Measurements from ENCODE around the gene BAG1.

BAG1 gene

GRCh38 chr9:33249983-33250382 is 14.5 kb downstream of the BAG1 start:
- no peak for TF ChIP-seq CTCF (IDR thresholded peaks at IDR 0.05; ENCODE audit: insufficient read depth, low read length, poor library complexity, severe bottlenecking)
- H3K36me3 ChIP-seq (ENCODE audit: control insufficient read depth, insufficient read depth, low read length) = peaks cover 11% of the 10 kb centered on the region
- H3K27me3 ChIP-seq (replicated peaks; ENCODE audit: control insufficient read depth, insufficient read depth, low read length) = no peaks in the 10 kb centered on the region
- no peak overlapping the region for H3K4me3 ChIP-seq (replicated peaks; ENCODE audit: low read depth, low read length)
- no peak for DNase-seq (ENCODE audit: extremely low read depth, insufficient read length)

GRCh38 chr9:33249087-33249658 is 15.3 kb downstream of the BAG1 start:
- no peaks in the 10 kb centered on the region for H3K27me3 ChIP-seq (replicated peaks; ENCODE audit: control insufficient read depth, insufficient read depth, low read length)
- H3K4me3 ChIP-seq (replicated peaks; ENCODE audit: low read depth, low read length) = no peak overlapping the region
- DNase-seq (ENCODE audit: extremely low read depth, insufficient read length) = peak; percentile 36
- H3K36me3 ChIP-seq (ENCODE audit: control insufficient read depth, insufficient read depth, low read length) = peaks cover 5% of the 10 kb centered on the region
- TF ChIP-seq CTCF (IDR thresholded peaks at IDR 0.05; ENCODE audit: insufficient read depth, low read length, poor library complexity, severe bottlenecking) = no peak

DNA sequence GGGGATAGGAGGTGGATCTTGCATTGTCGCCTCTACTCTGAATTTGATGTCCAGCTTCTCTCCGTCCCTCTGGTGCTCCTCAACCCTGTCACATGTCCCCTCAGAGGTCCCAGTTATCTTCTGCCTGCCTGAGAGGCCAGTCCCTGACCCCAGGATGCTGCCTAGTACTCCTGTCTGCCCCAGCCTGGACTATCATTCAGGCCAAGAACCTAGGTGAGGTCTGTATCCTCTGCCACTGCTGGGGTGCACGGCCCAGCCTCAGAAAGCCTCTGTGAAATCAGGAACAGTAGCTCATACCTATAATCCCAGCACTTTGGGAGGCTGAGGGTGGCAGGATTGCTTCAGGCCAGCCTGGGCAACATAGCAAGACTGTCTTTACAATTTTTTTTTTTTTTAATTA is 15.9 kb downstream of the BAG1 start:
- no peak for TF ChIP-seq CTCF (IDR thresholded peaks at IDR 0.05; ENCODE audit: insufficient read depth, low read length, poor library complexity, severe bottlenecking)
- DNase-seq (ENCODE audit: extremely low read depth, insufficient read length) = no peak
- Histone ChIP-seq H3K4me3 (replicated peaks; ENCODE audit: low read depth, low read length) (no peak overlapping the region), H3K27me3 (replicated peaks; ENCODE audit: control insufficient read depth, insufficient read depth, low read length) (no peaks in the 10 kb centered on the region), H3K36me3 (ENCODE audit: control insufficient read depth, insufficient read depth, low read length) (peaks cover 4% of the 10 kb centered on the region)

- Histone ChIP-seq H3K4me3 (replicated peaks; ENCODE audit: low read depth, low read length) (no peak overlapping the region), H3K27me3 (replicated peaks; ENCODE audit: control insufficient read depth, insufficient read depth, low read length) (no peaks in the 10 kb centered on the region), H3K36me3 (ENCODE audit: control insufficient read depth, insufficient read depth, low read length) (peaks cover 2% of the 10 kb centered on the region)
- no peak for TF ChIP-seq CTCF (IDR thresholded peaks at IDR 0.05; ENCODE audit: insufficient read depth, low read length, poor library complexity, severe bottlenecking)
- DNase-seq (ENCODE audit: extremely low read depth, insufficient read length) = no peak
Observed at GRCh38 chr9:33246269-33246860, 18.1 kb downstream of the BAG1 start.

- Histone ChIP-seq H3K36me3 (ENCODE audit: control insufficient read depth, insufficient read depth, low read length) (no peaks in the 10 kb centered on the region; the same call in 1 of the 2 replicates), H3K27me3 (replicated peaks; ENCODE audit: control insufficient read depth, insufficient read depth, low read length) (no peaks in the 10 kb centered on the region), H3K4me3 (replicated peaks; ENCODE audit: low read depth, low read length) (no peak overlapping the region)
- TF ChIP-seq CTCF (IDR thresholded peaks at IDR 0.05; ENCODE audit: insufficient read depth, low read length, poor library complexity, severe bottlenecking) = no peak
- DNase-seq (ENCODE audit: extremely low read depth, insufficient read length) = no peak
Observed at GRCh38 chr9:33245341-33245740, 19.2 kb downstream of the BAG1 start.
